H9 (cell line): Measurements from ENCODE around the gene TMUB2. TPM values are rescaled to one million over a fixed set of nuclear protein-coding genes. Genes with fewer than 3 reads are reported as not detected.

Experiments
- DNase-seq: peaks from one replicate; pipeline ENCODE4 v3.0.0-alpha.2; 2017
- H2AFZ ChIP-seq: one replicate; pipeline ENCODE4 v1.6.1; 2013; ENCODE audit warnings: mild to moderate bottlenecking, low read length, control low read depth, moderate library complexity
- H2AK5ac ChIP-seq: 2 replicates; pipeline ENCODE4 v1.6.1; 2013; ENCODE audit warnings: low read length, control low read depth, mixed read lengths; ENCODE audit not compliant: insufficient read length
- H2BK120ac ChIP-seq: one replicate; pipeline ENCODE4 v1.6.1; 2013; ENCODE audit warnings: low read depth, mild to moderate bottlenecking, low read length, control low read depth, inconsistent platforms; ENCODE audit not compliant: poor library complexity, severe bottlenecking
- H2BK12ac ChIP-seq: 2 replicates; pipeline ENCODE4 v1.6.1; 2013; ENCODE audit warnings: low read length, control low read depth, mixed read lengths, low read depth; ENCODE audit not compliant: insufficient read length
- H2BK15ac ChIP-seq: 2 replicates; pipeline ENCODE4 v1.6.1; 2013; ENCODE audit warnings: low read depth, low read length, control low read depth
- H2BK20ac ChIP-seq: one replicate; pipeline ENCODE4 v1.6.1; 2013; ENCODE audit warnings: low read depth, mild to moderate bottlenecking, low read length, control low read depth, inconsistent platforms; ENCODE audit not compliant: poor library complexity, severe bottlenecking
- H2BK5ac ChIP-seq: 2 replicates; pipeline ENCODE4 v1.6.1; 2013; ENCODE audit warnings: low read length, control low read depth, mixed read lengths; ENCODE audit not compliant: insufficient read length
- H3K14ac ChIP-seq: 2 replicates; pipeline ENCODE4 v1.6.1; 2013; ENCODE audit warnings: low read length, control low read depth; ENCODE audit not compliant: insufficient read depth
- H3K18ac ChIP-seq: 2 replicates; pipeline ENCODE4 v1.6.1; 2013; ENCODE audit warnings: low read depth, mild to moderate bottlenecking, mixed read lengths, low read length, control low read depth; ENCODE audit not compliant: insufficient read length
- H3K23ac ChIP-seq: 2 replicates; pipeline ENCODE4 v1.6.1; 2013; ENCODE audit warnings: low read length, control low read depth, mixed read lengths, low read depth; ENCODE audit not compliant: insufficient read length
- H3K23me2 ChIP-seq: 2 replicates; pipeline ENCODE4 v1.6.1; 2013; ENCODE audit warnings: low read depth, mild to moderate bottlenecking, mixed read lengths, low read length, control low read depth; ENCODE audit not compliant: insufficient read length, poor library complexity, severe bottlenecking
- H3K27ac ChIP-seq: 2 replicates; pipeline ENCODE4 v1.5.1; 2013; ENCODE audit warnings: low read length, control low read depth, mixed read lengths, low read depth; ENCODE audit not compliant: insufficient read length
- H3K27me3 ChIP-seq: 2 replicates; pipeline ENCODE4 v1.6.1; 2013; ENCODE audit warnings: low read length, control low read depth, inconsistent platforms; ENCODE audit not compliant: insufficient read depth
- H3K4ac ChIP-seq: 2 replicates; pipeline ENCODE4 v1.6.1; 2013; ENCODE audit warnings: low read depth, mild to moderate bottlenecking, control low read depth, inconsistent platforms, low read length, moderate library complexity
- H3K4me1 ChIP-seq: 2 replicates; pipeline ENCODE4 v1.6.1; 2013; ENCODE audit warnings: low read length, control low read depth, inconsistent platforms; ENCODE audit not compliant: insufficient read depth
- H3K4me2 ChIP-seq: 2 replicates; pipeline ENCODE4 v1.6.1; 2013; ENCODE audit warnings: low read length, control low read depth, mixed read lengths; ENCODE audit not compliant: insufficient read length, insufficient read depth
- H3K56ac ChIP-seq: 2 replicates; pipeline ENCODE4 v1.6.1; 2013; ENCODE audit warnings: low read depth, mild to moderate bottlenecking, mixed read lengths, low read length, control low read depth; ENCODE audit not compliant: insufficient read length
- H3K79me1 ChIP-seq: 2 replicates; pipeline ENCODE4 v1.6.1; 2013; ENCODE audit warnings: low read depth, mild to moderate bottlenecking, moderate library complexity, low read length, control low read depth, inconsistent platforms; ENCODE audit not compliant: insufficient read depth, poor library complexity, severe bottlenecking
- H3K79me2 ChIP-seq: 2 replicates; pipeline ENCODE4 v1.6.1; 2013; ENCODE audit warnings: low read length, control low read depth, inconsistent platforms; ENCODE audit not compliant: insufficient read depth
- H3K9ac ChIP-seq: 2 replicates; pipeline ENCODE4 v1.6.1; 2013; ENCODE audit warnings: low read length, control low read depth, mixed read lengths; ENCODE audit not compliant: insufficient read length; ENCODE audit errors: extremely low read depth
- H3K9me3 ChIP-seq: one replicate; pipeline ENCODE4 v1.6.1; 2013; ENCODE audit warnings: low read depth, low read length, inconsistent platforms; ENCODE audit not compliant: control insufficient read depth
- H3T11ph ChIP-seq: one replicate; pipeline ENCODE4 v1.6.1; 2013; ENCODE audit warnings: mild to moderate bottlenecking, low read length, control low read depth, inconsistent platforms
- H4K20me1 ChIP-seq: one replicate; pipeline ENCODE4 v1.6.1; 2013; ENCODE audit not compliant: control insufficient read depth, insufficient read length, insufficient read depth
- H4K5ac ChIP-seq: 2 replicates; pipeline ENCODE4 v1.6.1; 2013; ENCODE audit warnings: low read depth, mild to moderate bottlenecking, mixed read lengths, low read length, control low read depth; ENCODE audit not compliant: insufficient read length
- H4K8ac ChIP-seq: replicated peaks from 2 replicates; pipeline ENCODE4 v1.6.1; 2013; ENCODE audit warnings: low read length, control low read depth, mixed read lengths, low read depth; ENCODE audit not compliant: insufficient read length
- H4K91ac ChIP-seq: 2 replicates; pipeline ENCODE4 v1.6.1; 2013; ENCODE audit warnings: low read depth, mild to moderate bottlenecking, moderate library complexity, mixed read lengths, low read length, control low read depth; ENCODE audit not compliant: insufficient read length
- H3K27ac Mint-ChIP-seq, 3 experiments: 2 replicates in 2 of 3; 3 replicates in 1 of 3; pipeline ENCODE4 v1.8.0; 2020 to 2021; ENCODE audit warnings: mixed read lengths in 3 of 3, mild to moderate bottlenecking in 1 of 3, moderate library complexity in 1 of 3
- H3K27me3 Mint-ChIP-seq: 2 replicates; pipeline ENCODE4 v1.8.0; 2021; ENCODE audit warnings: low read depth, mild to moderate bottlenecking, moderate library complexity, mixed read lengths
- H3K36me3 Mint-ChIP-seq, 3 experiments: 2 replicates in 2 of 3; 3 replicates in 1 of 3; pipeline ENCODE4 v1.8.0; 2020 to 2021; ENCODE audit warnings: low read depth in 3 of 3, mixed read lengths in 3 of 3; ENCODE audit not compliant: insufficient read depth in 1 of 3
- H3K4me1 Mint-ChIP-seq, 2 experiments: 2 replicates each; pipeline ENCODE4 v1.8.0; 2020; ENCODE audit warnings: mixed read lengths in 2 of 2
- H3K4me3 Mint-ChIP-seq, 2 experiments: 2 replicates in 1 of 2; 3 replicates in 1 of 2; pipeline ENCODE4 v1.8.0; 2020 to 2021; ENCODE audit warnings: mild to moderate bottlenecking in 2 of 2, mixed read lengths in 2 of 2, moderate library complexity in 1 of 2
- H3K9me3 Mint-ChIP-seq, 2 experiments: 2 replicates in 1 of 2; 3 replicates in 1 of 2; pipeline ENCODE4 v1.8.0; 2020; ENCODE audit warnings: mild to moderate bottlenecking in 2 of 2, mixed read lengths in 2 of 2, moderate library complexity in 1 of 2
- WGBS: extraction: QIAGEN DNeasy Blood & Tissue Kit; methylation state at CpG from one replicate; pipeline ENCODE4 v1.1.7; 2013; ENCODE audit warnings: missing lambda C conversion rate, low lambda C conversion rate, mixed read lengths; ENCODE audit not compliant: insufficient read length; ENCODE audit errors: extremely low coverage; 5-methylcytosine and 5-hydroxymethylcytosine counted together
- total RNA-seq: library from RNA; stranded (reverse); gene quantifications from 2 replicates; pipeline ENCODE4 v1.2.1, GENCODE V29; 2021
- TF ChIP-seq, protein P1 (sequence below): fragments of 200-600 bp; sonication (generic); conservative IDR thresholded peaks from 3 replicates; pipeline ENCODE4 v1.8.0; 2021; ENCODE audit warnings: antibody characterized with exemption, mild to moderate bottlenecking

The TMUB2 gene
- total RNA-seq, 1 experiment from 2014 or later: 22.9 TPM

DNA sequence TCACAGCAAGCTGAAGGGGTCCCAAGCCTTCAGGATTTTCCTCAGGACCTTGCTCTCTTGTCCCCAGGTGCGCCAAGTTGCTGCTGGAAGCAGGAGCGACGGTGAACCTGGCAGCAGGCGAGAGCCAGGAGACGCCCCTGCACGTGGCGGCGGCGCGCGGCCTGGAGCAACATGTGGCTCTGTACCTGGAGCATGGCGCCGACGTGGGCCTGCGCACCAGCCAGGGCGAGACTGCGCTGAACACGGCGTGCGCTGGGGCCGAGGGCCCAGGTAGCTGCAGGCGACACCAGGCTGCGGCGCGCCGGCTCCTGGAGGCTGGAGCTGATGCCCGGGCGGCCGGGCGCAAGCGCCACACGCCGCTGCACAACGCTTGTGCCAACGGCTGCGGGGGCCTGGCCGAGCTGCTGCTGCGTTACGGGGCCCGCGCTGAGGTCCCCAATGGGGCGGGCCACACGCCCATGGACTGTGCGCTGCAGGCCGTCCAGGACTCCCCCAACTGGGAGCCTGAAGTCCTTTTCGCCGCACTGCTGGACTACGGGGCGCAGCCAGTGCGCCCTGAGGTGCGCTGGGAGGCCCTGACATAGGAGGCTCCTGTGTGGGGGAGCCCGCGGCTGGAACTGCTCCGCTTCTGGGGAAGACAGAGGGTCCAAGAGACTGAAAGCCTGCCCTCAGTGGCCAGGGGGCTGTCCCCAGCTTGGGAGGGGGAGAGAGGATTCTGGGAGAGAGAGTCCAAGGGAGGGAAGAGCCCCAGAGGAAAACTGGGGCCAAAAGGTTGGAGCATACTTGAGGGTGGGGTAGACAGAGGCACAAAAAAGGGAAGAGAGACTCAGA is 9.9 kb upstream of the TMUB2 start:
- H3K27ac ChIP-seq: no peak overlapping the region
- H2BK15ac ChIP-seq: no peak overlapping the region
- H3K14ac ChIP-seq: no peak overlapping the region
- no peaks in the 10 kb centered on the region for H3K79me2 ChIP-seq
- no peaks in the 10 kb centered on the region for H3K4me1 ChIP-seq
- peak overlapping the region in 2 of 3 experiments; percentile 36 to 52; a peak in 3 of 7 replicates for H3K27ac Mint-ChIP-seq
- H3K4me3 Mint-ChIP-seq: no peak overlapping the region
- H3K9me3 Mint-ChIP-seq: peaks cover 4 to 5% of the 10 kb centered on the region in 2 experiments
- no peak overlapping the region for H2BK12ac ChIP-seq
- H3K4me1 Mint-ChIP-seq: peaks cover 3 to 4% of the 10 kb centered on the region in 2 experiments; a peak in 1 of 4 replicates
- H3K18ac ChIP-seq: no peak overlapping the region
- H3K4ac ChIP-seq: no peak overlapping the region
- H3K23ac ChIP-seq: no peak overlapping the region
- no peak overlapping the region for H2BK120ac ChIP-seq
- peaks cover under 1% of the 10 kb centered on the region for H4K20me1 ChIP-seq
- no peak overlapping the region for H3K4me2 ChIP-seq
- H2AFZ ChIP-seq: no peak overlapping the region
- no peaks in the 10 kb centered on the region for H3K27me3 ChIP-seq
- DNase-seq: no peak
- no peak overlapping the region for H2AK5ac ChIP-seq
- H2BK20ac ChIP-seq: no peak overlapping the region
- TF ChIP-seq, protein P1, sequence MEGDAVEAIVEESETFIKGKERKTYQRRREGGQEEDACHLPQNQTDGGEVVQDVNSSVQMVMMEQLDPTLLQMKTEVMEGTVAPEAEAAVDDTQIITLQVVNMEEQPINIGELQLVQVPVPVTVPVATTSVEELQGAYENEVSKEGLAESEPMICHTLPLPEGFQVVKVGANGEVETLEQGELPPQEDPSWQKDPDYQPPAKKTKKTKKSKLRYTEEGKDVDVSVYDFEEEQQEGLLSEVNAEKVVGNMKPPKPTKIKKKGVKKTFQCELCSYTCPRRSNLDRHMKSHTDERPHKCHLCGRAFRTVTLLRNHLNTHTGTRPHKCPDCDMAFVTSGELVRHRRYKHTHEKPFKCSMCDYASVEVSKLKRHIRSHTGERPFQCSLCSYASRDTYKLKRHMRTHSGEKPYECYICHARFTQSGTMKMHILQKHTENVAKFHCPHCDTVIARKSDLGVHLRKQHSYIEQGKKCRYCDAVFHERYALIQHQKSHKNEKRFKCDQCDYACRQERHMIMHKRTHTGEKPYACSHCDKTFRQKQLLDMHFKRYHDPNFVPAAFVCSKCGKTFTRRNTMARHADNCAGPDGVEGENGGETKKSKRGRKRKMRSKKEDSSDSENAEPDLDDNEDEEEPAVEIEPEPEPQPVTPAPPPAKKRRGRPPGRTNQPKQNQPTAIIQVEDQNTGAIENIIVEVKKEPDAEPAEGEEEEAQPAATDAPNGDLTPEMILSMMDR: no peak
- no peak overlapping the region for H4K8ac ChIP-seq
- WGBS: no CpG with 5 or more reads among the region's 54 CpGs
- no peak overlapping the region for H3T11ph ChIP-seq
- no peak overlapping the region for H2BK5ac ChIP-seq
- H3K56ac ChIP-seq: no peak overlapping the region
- H3K23me2 ChIP-seq: no peaks in the 10 kb centered on the region
- no peaks in the 10 kb centered on the region for H3K79me1 ChIP-seq
- peaks cover 4% of the 10 kb centered on the region for H3K9me3 ChIP-seq
- H3K27me3 Mint-ChIP-seq: no peaks in the 10 kb centered on the region
- H4K5ac ChIP-seq: no peak overlapping the region
- H3K36me3 Mint-ChIP-seq: peaks cover 26 to 36% (median 34%) of the 10 kb centered on the region in 3 experiments
- no peak overlapping the region for H3K9ac ChIP-seq
- H4K91ac ChIP-seq: no peak overlapping the region
